Measurements from ENCODE around the gene GJC3. TPM values are rescaled to one million over a fixed set of nuclear protein-coding genes. Genes with fewer than 3 reads are reported as not detected.
A peak's percentile ranks its signal among the peaks of the same experiment; 100 is the strongest.

GJC3 gene
- total RNA-seq, 4 donors from 2014 or later = not detected

- H3K27me3 ChIP-seq = no peaks in the 10 kb centered on the region
- no peaks in the 10 kb centered on the region for H3K9me3 ChIP-seq
- H3K27ac ChIP-seq = peak within 1 kb of the TSS; percentile 94 to 97 (median 94)
- H3K36me3 ChIP-seq = no peaks in the 10 kb centered on the region
- DNase-seq = peak; percentile 94
- 8% methylated on average over 68 of the region's 81 CpGs; no CpG with 5 or more reads in 1 of the 2 donors for WGBS, 2 donors (ENCODE audit: low coverage in 1 of 2)
- peak within 1 kb of the TSS; percentile 72 to 95 (median 88) for H3K4me3 ChIP-seq
- TF ChIP-seq POLR2A (IDR thresholded peaks at IDR 0.05) (peak; percentile 90), POLR2AphosphoS5 (IDR thresholded peaks at IDR 0.05) (peak; percentile 88 to 97 (median 95)), EP300 (IDR thresholded peaks at IDR 0.05; ENCODE audit: low read depth) (no peak), CTCF (IDR thresholded peaks at IDR 0.05) (peak in 4 of 5 experiments; percentile 8 to 34 (median 26))
- intact Hi-C loops (cut with DNase I; ENCODE audit: low total_unique reads) (loop anchor here (2.0 kb wide), 1 partner anchor 60 kb away; no protein-coding TSS in a partner anchor), in situ Hi-C loops (cut with MboI; ENCODE audit: low pct_ligation_motif_present in 1 of 4, low pct_unique_long_range_greater_than_20kb in 1 of 4, low sequenced_read_pairs in 3 of 4) (loop anchor here in 3 of 4 donors (10.0 to 25.0 kb wide), 2 partner anchors 76 to 143 kb away; no protein-coding TSS in a partner anchor)
- H3K4me1 ChIP-seq = peaks cover 23 to 39% (median 26%) of the 10 kb centered on the region in 4 donors
Measured at GRCh38 chr7:99918959-99919813, 10.2 kb downstream of the GJC3 start, which contains the start of gene TRIM4. Gene TRIM4 (minus strand): TSS chr7:99919530. CDS start chr7:99919401, 129 bp downstream.

- Histone ChIP-seq H3K9me3 (no peaks in the 10 kb centered on the region), H3K4me3 (no peak overlapping the region), H3K36me3 (peaks cover 0 to 31% (median 13%) of the 10 kb centered on the region in 4 donors), H3K27ac (no peak overlapping the region), H3K4me1 (peaks cover 0 to 3% (median 0%) of the 10 kb centered on the region in 4 donors), H3K27me3 (no peaks in the 10 kb centered on the region)
- DNase-seq = no peak
- WGBS, 2 donors (ENCODE audit: low coverage in 1 of 2) = 100% methylated on average over 2 of the region's 2 CpGs
- TF ChIP-seq POLR2A (IDR thresholded peaks at IDR 0.05) = no peak
- no peak for TF ChIP-seq EP300 (IDR thresholded peaks at IDR 0.05; ENCODE audit: low read depth)
- no peak for TF ChIP-seq POLR2AphosphoS5 (IDR thresholded peaks at IDR 0.05)
- TF ChIP-seq CTCF (IDR thresholded peaks at IDR 0.05) = no peak
- intact Hi-C loops (cut with DNase I; ENCODE audit: low total_unique reads) (no loop called here), in situ Hi-C loops (cut with MboI; ENCODE audit: low pct_ligation_motif_present in 1 of 4, low pct_unique_long_range_greater_than_20kb in 1 of 4, low sequenced_read_pairs in 3 of 4) (loop anchor here in 3 of 4 donors (10.0 to 25.0 kb wide), 2 partner anchors 84 to 151 kb away; no protein-coding TSS in a partner anchor)
Measured at GRCh38 chr7:99910976-99911375, 18.4 kb downstream of the GJC3 start.

DNA sequence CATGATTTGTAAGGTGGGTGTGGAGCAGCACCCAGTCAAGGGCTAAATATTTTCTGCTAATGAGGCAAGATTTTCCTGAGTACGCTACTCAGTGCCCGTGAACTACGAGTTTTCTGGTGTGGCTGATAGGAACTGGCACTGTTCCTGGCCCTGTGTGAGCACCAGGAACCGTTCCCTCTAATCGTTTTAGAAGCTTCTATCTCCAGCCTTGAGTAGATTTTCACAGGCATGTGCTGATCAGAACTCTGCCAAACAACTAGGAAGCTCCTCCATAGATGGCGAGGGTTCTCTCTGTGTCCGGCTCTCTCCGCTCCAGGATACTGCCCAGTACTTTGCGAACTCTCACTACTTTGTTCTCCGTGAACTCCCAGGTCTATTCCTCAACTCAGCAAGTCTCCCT lies 27.8 kb downstream of the GJC3 start:
- 93 to 96% methylated on average over 2 to 10 of the region's 10 CpGs for WGBS, 2 donors (ENCODE audit: low coverage in 1 of 2)
- Histone ChIP-seq H3K36me3 (peaks cover 0 to 52% (median 21%) of the 10 kb centered on the region in 4 donors), H3K4me3 (no peak overlapping the region), H3K27me3 (no peaks in the 10 kb centered on the region), H3K9me3 (no peaks in the 10 kb centered on the region), H3K4me1 (no peaks in the 10 kb centered on the region), H3K27ac (no peak overlapping the region)
- intact Hi-C loops (cut with DNase I; ENCODE audit: low total_unique reads) (no loop called here), in situ Hi-C loops (cut with MboI; ENCODE audit: low pct_ligation_motif_present in 1 of 4, low pct_unique_long_range_greater_than_20kb in 1 of 4, low sequenced_read_pairs in 3 of 4) (loop anchor here in 3 of 4 donors (25.0 kb wide), 1 partner anchor 161 kb away; no protein-coding TSS in a partner anchor)
- no peak for TF ChIP-seq EP300 (IDR thresholded peaks at IDR 0.05; ENCODE audit: low read depth)
- no peak for TF ChIP-seq POLR2AphosphoS5 (IDR thresholded peaks at IDR 0.05)
- TF ChIP-seq CTCF (IDR thresholded peaks at IDR 0.05) = no peak
- no peak for TF ChIP-seq POLR2A (IDR thresholded peaks at IDR 0.05)
- DNase-seq = no peak

- intact Hi-C loops (cut with DNase I; ENCODE audit: low total_unique reads) = no loop called here
- in situ Hi-C loops (cut with MboI; ENCODE audit: low pct_ligation_motif_present in 1 of 4, low pct_unique_long_range_greater_than_20kb in 1 of 4, low sequenced_read_pairs in 3 of 4) = loop anchor here in 3 of 4 donors (25.0 kb wide), 1 partner anchor 162 kb away; no protein-coding TSS in a partner anchor
- Histone ChIP-seq H3K4me1 (no peaks in the 10 kb centered on the region), H3K27me3 (no peaks in the 10 kb centered on the region), H3K9me3 (no peaks in the 10 kb centered on the region), H3K27ac (no peak overlapping the region), H3K36me3 (peaks cover 0 to 47% (median 19%) of the 10 kb centered on the region in 4 donors), H3K4me3 (no peak overlapping the region)
- WGBS, 2 donors (ENCODE audit: low coverage in 1 of 2) = 83 to 99% methylated on average over 1 to 6 of the region's 6 CpGs
- TF ChIP-seq POLR2A (IDR thresholded peaks at IDR 0.05) (no peak), EP300 (IDR thresholded peaks at IDR 0.05; ENCODE audit: low read depth) (no peak), CTCF (IDR thresholded peaks at IDR 0.05) (no peak), POLR2AphosphoS5 (IDR thresholded peaks at IDR 0.05) (no peak)
- no peak for DNase-seq
Measured at GRCh38 chr7:99899830-99900519, 29.4 kb downstream of the GJC3 start.

Data from transverse colon (tissue), 4 donors.